ENCODE data around the gene PRR33. TPM values are rescaled to one million over a fixed set of nuclear protein-coding genes. Genes with fewer than 3 reads are reported as not detected.

The PRR33 gene
- total and polyA plus RNA-seq, 9 donors = 0.01 TPM; not detected in 8

- TF ChIP-seq CTCF (IDR thresholded peaks at IDR 0.05) = no peak
- TF ChIP-seq POLR2A (IDR thresholded peaks at IDR 0.05) = no peak
- no peak for TF ChIP-seq EP300 (IDR thresholded peaks at IDR 0.05)
- no peaks in the 10 kb centered on the region for H3K36me3 ChIP-seq
- peak in 2 of 5 donors; percentile 21 to 35 for DNase-seq
- H3K27ac ChIP-seq = no peak overlapping the region
- H3K4me3 ChIP-seq = no peak overlapping the region
- H3K4me1 ChIP-seq (ENCODE audit: insufficient read depth) = peaks cover 10% of the 10 kb centered on the region
- no peaks in the 10 kb centered on the region for H3K9me3 ChIP-seq
- 85 to 93% (median 91%) methylated on average over 25 to 26 of the region's 26 CpGs for WGBS, 3 donors
- no peaks in the 10 kb centered on the region for H3K27me3 ChIP-seq
- intact Hi-C loops (cut with DNase I) = loop anchor here in 2 of 4 donors (5.0 to 10.0 kb wide), 3 partner anchors 42 to 312 kb away; no protein-coding TSS in a partner anchor
Observed at GRCh38 chr11:1839924-1840779, 51.5 kb downstream of the PRR33 start.

GRCh38 chr11:1839204-1839923, 52.3 kb downstream of the PRR33 start:
- H3K27ac ChIP-seq = no peak overlapping the region
- H3K36me3 ChIP-seq = no peaks in the 10 kb centered on the region
- peaks cover 4% of the 10 kb centered on the region for H3K4me1 ChIP-seq (ENCODE audit: insufficient read depth)
- intact Hi-C loops (cut with DNase I) = loop anchor here in 2 of 4 donors (5.0 to 10.0 kb wide), 3 partner anchors 43 to 313 kb away; no protein-coding TSS in a partner anchor
- H3K27me3 ChIP-seq = no peaks in the 10 kb centered on the region
- no peak for DNase-seq
- 83 to 88% (median 83%) methylated on average over 11 to 12 of the region's 12 CpGs for WGBS, 3 donors
- no peak overlapping the region for H3K4me3 ChIP-seq
- H3K9me3 ChIP-seq = no peaks in the 10 kb centered on the region
- TF ChIP-seq POLR2A (IDR thresholded peaks at IDR 0.05) = no peak
- TF ChIP-seq EP300 (IDR thresholded peaks at IDR 0.05) = no peak
- no peak for TF ChIP-seq CTCF (IDR thresholded peaks at IDR 0.05)

GRCh38 chr11:1838426-1839144, 53.1 kb downstream of the PRR33 start, which contains the start of gene TNNI2:
Gene TNNI2, plus strand, starts transcription at chr11:1838981. Its CDS starts 716 bp downstream, at chr11:1839697.
- no peak within 1 kb of the TSS for H3K27ac ChIP-seq
- intact Hi-C loops (cut with DNase I) = loop anchor here in 2 of 4 donors (5.0 to 10.0 kb wide), 3 partner anchors 44 to 314 kb away; no protein-coding TSS in a partner anchor
- no peaks in the 10 kb centered on the region for H3K36me3 ChIP-seq
- DNase-seq = peak in 1 of 5 donors; percentile 22
- H3K9me3 ChIP-seq = no peaks in the 10 kb centered on the region
- WGBS, 3 donors = 88 to 94% (median 89%) methylated on average over 32 of the region's 32 CpGs
- TF ChIP-seq CTCF (IDR thresholded peaks at IDR 0.05) (no peak), EP300 (IDR thresholded peaks at IDR 0.05) (no peak), POLR2A (IDR thresholded peaks at IDR 0.05) (no peak)
- no peak within 1 kb of the TSS for H3K4me3 ChIP-seq
- no peaks in the 10 kb centered on the region for H3K27me3 ChIP-seq
- H3K4me1 ChIP-seq (ENCODE audit: insufficient read depth) = peaks cover 1% of the 10 kb centered on the region

Small RNA genes within 50 kb of the gene (microRNA-seq; reads per million reads assigned to microRNA genes)
- gene MIR4298 (0 reads per million in 3 donors), gene MIR7847 (0 reads per million in 3 donors)

Small RNA genes within 50 kb of the gene (small RNA-seq; reads per million reads assigned to genes)
- gene AC051649.1 = not detected
- gene MIR4298 = not detected

Other genes starting within 250 kb of the PRR33 start
- not detected for gene KRTAP5-6, start 194.7 kb downstream of the PRR33 start, total RNA-seq
- not detected for gene KRTAP5-6, start 194.7 kb downstream of the PRR33 start, polyA plus RNA-seq
- gene IFITM10, start 141.3 kb downstream of the PRR33 start, total RNA-seq = 1 to 10 TPM in 3 of 7 donors, under 1 TPM in 4; 0.56 to 3.6 (median 0.98) TPM
- under 1 TPM; 0.15 to 0.22 TPM for gene IFITM10, start 141.3 kb downstream of the PRR33 start, polyA plus RNA-seq
- 100 to 1,000 TPM; 107 to 545 (median 191) TPM for gene CTSD, start 128.0 kb downstream of the PRR33 start, total RNA-seq
- gene CTSD, start 128.0 kb downstream of the PRR33 start, polyA plus RNA-seq = 100 to 1,000 TPM in 1 of 2 donors, 10 to 100 TPM in 1; 89.0 to 200 TPM
- gene SYT8, start 56.9 kb downstream of the PRR33 start, total RNA-seq = 1 to 10 TPM in 1 of 7 donors, under 1 TPM in 1, not detected in 5; 0.24 to 2.4 TPM
- gene SYT8, start 56.9 kb downstream of the PRR33 start, polyA plus RNA-seq = not detected
- 1 to 10 TPM in 1 of 7 donors, under 1 TPM in 2, not detected in 4; 0.61 to 1.2 (median 0.70) TPM for gene TNNI2, start 52.9 kb downstream of the PRR33 start, total RNA-seq
- gene TNNI2, start 52.9 kb downstream of the PRR33 start, polyA plus RNA-seq = under 1 TPM in 1 of 2 donors, not detected in 1; 0.41 TPM
- gene LSP1, start 38.8 kb downstream of the PRR33 start, total RNA-seq = 10 to 100 TPM in 3 of 7 donors, 1 to 10 TPM in 4; 3.5 to 14.8 (median 9.0) TPM
- 10 to 100 TPM in 1 of 2 donors, 1 to 10 TPM in 1; 6.0 to 22.0 TPM for gene LSP1, start 38.8 kb downstream of the PRR33 start, polyA plus RNA-seq
- 1 to 10 TPM in 4 of 7 donors, not detected in 3; 1.4 to 5.7 (median 2.0) TPM for gene TNNT3, start 27.8 kb upstream of the PRR33 start, total RNA-seq
- gene TNNT3, start 27.8 kb upstream of the PRR33 start, polyA plus RNA-seq = 1 to 10 TPM in 1 of 2 donors, under 1 TPM in 1; 0.22 to 9.0 TPM
- 100 to 1,000 TPM in 2 of 7 donors, 10 to 100 TPM in 5; 33.2 to 145 (median 86.7) TPM for gene MRPL23, start 55.4 kb upstream of the PRR33 start, total RNA-seq
- gene MRPL23, start 55.4 kb upstream of the PRR33 start, polyA plus RNA-seq = 100 to 1,000 TPM in 1 of 2 donors, 10 to 100 TPM in 1; 21.7 to 106 TPM
- 1,000 to 10,000 TPM in 3 of 7 donors, 100 to 1,000 TPM in 4; 113 to 2,888 (median 765) TPM for gene H19, start 105.9 kb upstream of the PRR33 start, total RNA-seq
- gene H19, start 105.9 kb upstream of the PRR33 start, polyA plus RNA-seq = 100 to 1,000 TPM; 315 to 601 TPM
- gene IGF2, start 247.5 kb upstream of the PRR33 start, total RNA-seq = 100 to 1,000 TPM in 5 of 7 donors, 10 to 100 TPM in 2; 21.7 to 412 (median 172) TPM
- 10 to 100 TPM; 44.2 to 58.6 TPM for gene IGF2, start 247.5 kb upstream of the PRR33 start, polyA plus RNA-seq